ENCODE measurements around the gene RTL10.

RTL10 gene

DNA sequence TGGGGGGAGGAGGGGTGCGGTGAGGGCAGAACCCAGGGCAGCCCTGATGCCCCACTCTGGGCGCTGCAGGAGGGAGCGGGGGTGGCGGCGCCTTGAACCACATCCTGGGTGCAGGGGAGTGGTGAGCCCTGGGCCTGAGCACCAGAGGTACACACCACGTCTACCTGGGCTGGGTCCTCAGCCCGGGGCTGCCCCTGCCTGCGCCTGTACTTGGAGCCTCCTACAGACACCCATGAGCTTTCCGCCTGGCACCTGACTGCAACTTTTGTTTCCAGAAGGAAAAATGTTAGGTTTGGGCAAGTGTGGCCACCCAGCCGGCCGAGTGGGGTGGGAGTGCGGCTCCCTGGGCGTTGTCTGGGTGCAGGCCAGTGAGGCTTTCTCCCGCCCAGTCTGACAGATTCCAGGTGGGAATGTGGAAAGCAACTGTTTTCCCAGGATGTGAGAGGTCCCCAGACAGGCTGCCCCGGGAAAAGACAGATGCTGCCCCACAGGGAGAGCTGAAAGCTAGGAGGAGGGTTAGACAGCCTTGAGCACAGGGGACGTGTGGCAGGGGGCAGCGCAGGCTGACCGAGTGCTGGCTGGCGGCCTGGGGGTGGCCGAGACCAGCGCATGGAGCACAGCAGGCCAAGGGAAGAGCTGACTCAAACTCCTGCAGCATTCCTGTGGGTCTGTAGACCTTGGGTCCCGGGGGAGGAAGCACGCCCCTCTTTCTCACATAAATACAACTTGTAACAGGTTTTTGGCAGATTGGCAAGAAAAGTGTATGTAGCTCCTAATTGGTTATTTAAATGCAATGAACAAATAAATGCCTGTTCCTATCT lies 44.1 kb downstream of the RTL10 start:
- TF ChIP-seq POLR2AphosphoS5 (IDR thresholded peaks at IDR 0.05; ENCODE audit: low read depth, low read length) (no peak), TAF1 (IDR thresholded peaks at IDR 0.05; ENCODE audit: borderline replicate concordance, insufficient read depth, low read length) (no peak), FOXP2 (optimal IDR thresholded peaks at IDR 0.05; ENCODE audit: borderline replicate concordance, extremely low read depth, extremely low read length, insufficient read depth) (no peak)
- TF ChIP-seq, protein P1, sequence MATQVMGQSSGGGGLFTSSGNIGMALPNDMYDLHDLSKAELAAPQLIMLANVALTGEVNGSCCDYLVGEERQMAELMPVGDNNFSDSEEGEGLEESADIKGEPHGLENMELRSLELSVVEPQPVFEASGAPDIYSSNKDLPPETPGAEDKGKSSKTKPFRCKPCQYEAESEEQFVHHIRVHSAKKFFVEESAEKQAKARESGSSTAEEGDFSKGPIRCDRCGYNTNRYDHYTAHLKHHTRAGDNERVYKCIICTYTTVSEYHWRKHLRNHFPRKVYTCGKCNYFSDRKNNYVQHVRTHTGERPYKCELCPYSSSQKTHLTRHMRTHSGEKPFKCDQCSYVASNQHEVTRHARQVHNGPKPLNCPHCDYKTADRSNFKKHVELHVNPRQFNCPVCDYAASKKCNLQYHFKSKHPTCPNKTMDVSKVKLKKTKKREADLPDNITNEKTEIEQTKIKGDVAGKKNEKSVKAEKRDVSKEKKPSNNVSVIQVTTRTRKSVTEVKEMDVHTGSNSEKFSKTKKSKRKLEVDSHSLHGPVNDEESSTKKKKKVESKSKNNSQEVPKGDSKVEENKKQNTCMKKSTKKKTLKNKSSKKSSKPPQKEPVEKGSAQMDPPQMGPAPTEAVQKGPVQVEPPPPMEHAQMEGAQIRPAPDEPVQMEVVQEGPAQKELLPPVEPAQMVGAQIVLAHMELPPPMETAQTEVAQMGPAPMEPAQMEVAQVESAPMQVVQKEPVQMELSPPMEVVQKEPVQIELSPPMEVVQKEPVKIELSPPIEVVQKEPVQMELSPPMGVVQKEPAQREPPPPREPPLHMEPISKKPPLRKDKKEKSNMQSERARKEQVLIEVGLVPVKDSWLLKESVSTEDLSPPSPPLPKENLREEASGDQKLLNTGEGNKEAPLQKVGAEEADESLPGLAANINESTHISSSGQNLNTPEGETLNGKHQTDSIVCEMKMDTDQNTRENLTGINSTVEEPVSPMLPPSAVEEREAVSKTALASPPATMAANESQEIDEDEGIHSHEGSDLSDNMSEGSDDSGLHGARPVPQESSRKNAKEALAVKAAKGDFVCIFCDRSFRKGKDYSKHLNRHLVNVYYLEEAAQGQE (IDR thresholded peaks at IDR 0.05; ENCODE audit: insufficient read depth in 1 of 2, low read depth in 2 of 2, low read length in 2 of 2): no peak

DNA sequence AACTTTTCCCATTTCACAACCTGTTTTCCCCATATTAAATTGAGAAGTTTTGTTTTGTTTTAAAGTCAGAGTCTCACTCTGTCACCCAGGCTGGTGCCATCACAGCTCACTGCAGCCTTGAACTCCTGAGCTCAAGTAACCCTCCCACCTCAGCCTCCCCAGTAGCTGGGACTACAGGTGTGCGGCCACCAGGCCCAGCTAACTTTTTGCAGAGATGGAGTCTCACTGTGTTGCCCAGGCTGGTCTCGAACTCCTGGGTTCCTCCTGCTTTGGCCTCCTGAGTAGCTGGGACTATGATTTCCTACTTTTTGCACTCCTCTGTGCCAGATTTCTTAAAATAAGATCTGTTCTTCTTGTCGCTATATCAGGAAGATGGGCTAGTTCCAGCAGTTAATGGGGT lies 44.9 kb downstream of the RTL10 start:
- TF ChIP-seq SIN3A (IDR thresholded peaks at IDR 0.05; ENCODE audit: borderline replicate concordance, insufficient read depth, low read length) (no peak), TAF1 (IDR thresholded peaks at IDR 0.05; ENCODE audit: borderline replicate concordance, insufficient read depth, low read length) (no peak), FOXP2 (optimal IDR thresholded peaks at IDR 0.05; ENCODE audit: borderline replicate concordance, extremely low read depth, extremely low read length, insufficient read depth) (no peak)

DNA sequence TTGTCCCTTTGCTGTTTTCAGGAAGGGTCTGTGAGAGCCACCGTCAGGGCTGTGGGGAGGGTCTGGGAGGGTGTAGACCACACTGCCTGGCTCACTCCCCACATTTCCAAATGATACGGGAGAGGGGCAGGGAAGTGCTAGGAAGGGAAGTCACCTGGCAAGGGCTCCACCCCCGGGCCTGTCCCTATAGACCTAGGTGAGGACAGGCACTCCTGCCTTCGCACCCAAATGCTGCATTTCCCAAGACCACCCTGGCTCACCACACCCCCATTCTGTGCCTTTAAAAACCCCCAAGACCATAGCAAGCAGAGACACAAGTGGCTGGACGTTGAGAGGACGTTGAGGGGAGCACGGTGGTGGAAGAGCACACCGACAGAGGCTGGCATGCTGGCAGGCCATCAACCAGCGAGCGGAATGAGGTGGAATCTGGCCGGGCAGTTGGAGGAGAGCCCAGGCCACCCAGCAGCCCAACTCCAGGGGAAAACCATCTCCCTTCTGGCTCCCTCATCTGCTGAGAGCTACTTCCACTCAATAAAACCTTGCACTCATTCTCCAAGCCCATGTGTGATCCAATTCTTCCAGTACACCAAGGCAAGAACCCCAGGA lies 45.7 kb downstream of the RTL10 start:
- no peak for TF ChIP-seq TAF1 (IDR thresholded peaks at IDR 0.05; ENCODE audit: borderline replicate concordance, insufficient read depth, low read length)
- TF ChIP-seq POLR2AphosphoS5 (IDR thresholded peaks at IDR 0.05; ENCODE audit: low read depth, low read length): no peak
- TF ChIP-seq, protein P1 (IDR thresholded peaks at IDR 0.05; ENCODE audit: insufficient read depth in 1 of 2, low read depth in 2 of 2, low read length in 2 of 2): no peak
- TF ChIP-seq FOXP2 (optimal IDR thresholded peaks at IDR 0.05; ENCODE audit: borderline replicate concordance, extremely low read depth, extremely low read length, insufficient read depth): no peak
- no peak for TF ChIP-seq SIN3A (IDR thresholded peaks at IDR 0.05; ENCODE audit: borderline replicate concordance, insufficient read depth, low read length)

DNA sequence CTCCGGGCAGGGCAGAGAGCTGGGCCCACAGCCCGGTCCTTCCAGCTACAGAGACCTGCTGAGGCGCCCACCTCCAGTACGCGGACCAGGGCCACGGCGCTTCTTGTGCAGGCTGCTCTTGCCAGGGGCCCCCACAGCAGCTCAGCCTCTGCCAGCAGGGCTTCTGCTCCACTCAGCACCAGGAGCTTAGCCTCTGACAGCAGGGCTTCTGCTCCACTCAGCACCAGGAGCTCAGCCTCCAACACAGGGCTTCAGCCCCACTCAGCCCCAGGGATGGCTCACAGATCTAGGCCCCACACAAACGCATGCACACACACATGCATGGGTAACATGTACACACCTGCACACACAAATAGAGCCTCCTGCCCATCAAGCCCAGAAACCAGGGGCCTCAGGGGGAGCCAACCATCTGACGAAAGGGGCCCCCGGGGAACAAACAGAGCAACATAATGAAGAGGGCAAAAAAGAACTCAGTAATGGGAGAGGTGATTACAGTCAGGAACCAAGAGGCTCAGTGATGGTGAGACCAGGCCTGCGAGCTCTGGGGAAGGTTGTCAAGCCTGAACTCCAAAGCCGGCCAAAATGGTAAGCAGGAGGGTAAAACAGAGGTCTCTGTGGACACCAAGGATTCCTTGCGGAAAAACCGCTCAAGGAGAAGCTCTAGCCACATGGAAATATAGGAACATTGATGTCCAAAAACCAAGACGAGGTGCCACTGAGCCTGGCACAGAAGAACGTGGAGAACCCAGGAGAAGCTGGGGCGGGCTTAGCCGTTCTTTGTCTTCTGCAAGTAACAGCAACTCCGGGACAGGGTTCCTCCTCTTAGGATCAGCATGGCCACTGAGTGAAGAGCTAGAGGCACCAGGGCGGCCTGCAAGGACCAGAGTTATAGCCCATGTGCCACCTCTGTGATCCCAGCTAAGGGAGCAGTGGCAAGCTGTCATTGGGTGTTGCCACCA lies 46.5 kb downstream of the RTL10 start:
- TF ChIP-seq POLR2AphosphoS5 (IDR thresholded peaks at IDR 0.05; ENCODE audit: low read depth, low read length) (no peak), TAF1 (IDR thresholded peaks at IDR 0.05; ENCODE audit: borderline replicate concordance, insufficient read depth, low read length) (no peak), SIN3A (IDR thresholded peaks at IDR 0.05; ENCODE audit: borderline replicate concordance, insufficient read depth, low read length) (no peak), FOXP2 (optimal IDR thresholded peaks at IDR 0.05; ENCODE audit: borderline replicate concordance, extremely low read depth, extremely low read length, insufficient read depth) (no peak)
- TF ChIP-seq, protein P1 (IDR thresholded peaks at IDR 0.05; ENCODE audit: insufficient read depth in 1 of 2, low read depth in 2 of 2, low read length in 2 of 2): no peak
